Erythroblast (primary cell): ENCODE data around the gene CCNT1.

Experiments used
- GATA1 ChIP-seq: IDR thresholded peaks from 2 replicates; pipeline ENCODE4 v1.6.1; 2011; ENCODE audit warnings: low read depth, mild to moderate bottlenecking, control low read depth, low read length, moderate library complexity
- POLR2A ChIP-seq: IDR thresholded peaks from 2 replicates; pipeline ENCODE4 v1.6.1; 2011; ENCODE audit warnings: mild to moderate bottlenecking, low read length

DNA sequence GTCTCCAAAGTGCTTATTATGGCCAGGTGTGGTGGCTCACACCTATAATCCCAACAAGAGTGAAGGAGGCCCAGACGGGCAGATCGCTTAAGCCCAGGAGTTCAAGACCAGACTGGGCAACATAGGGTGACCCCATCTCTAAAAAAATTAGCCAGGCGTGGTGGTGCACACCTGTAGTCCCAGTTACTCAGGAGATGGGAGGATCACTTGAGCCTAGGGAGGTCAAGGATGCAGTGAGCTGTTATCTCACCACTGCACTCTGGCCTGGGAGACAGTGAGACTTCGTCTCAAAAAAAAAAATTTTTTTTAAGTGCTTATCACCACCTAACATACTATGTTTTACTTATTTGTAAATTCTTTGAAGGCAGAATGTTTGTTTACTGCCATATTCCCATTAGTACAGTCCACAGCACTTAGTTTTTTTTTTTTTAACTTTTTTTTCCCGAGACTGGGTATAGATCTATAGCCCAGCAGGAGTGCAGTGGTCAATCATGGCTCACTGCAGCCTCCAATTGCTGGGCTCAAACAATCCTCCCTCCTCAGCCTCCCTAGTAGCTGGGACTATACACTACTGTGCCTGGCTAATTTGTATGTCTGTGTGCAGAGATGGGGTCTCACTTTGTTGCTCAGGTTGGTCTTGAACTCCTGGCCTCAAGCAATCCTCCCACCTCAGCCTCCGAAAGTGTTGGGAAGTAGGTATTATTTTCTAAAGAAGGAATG, 29.7 kb downstream of the CCNT1 start:
- TF ChIP-seq POLR2A (no peak), GATA1 (no peak)
